GM12875 (cell line): ENCODE measurements around the gene HACD1.
A peak's percentile ranks its signal among the peaks of the same experiment; 100 is the strongest.

ENCODE experiments used
- H3K4me3 ChIP-seq: one replicate; pipeline ENCODE4 v1.5.1; 2011; ENCODE audit warnings: low read depth, low read length, control low read depth
- CTCF ChIP-seq: IDR thresholded peaks from 2 replicates; pipeline ENCODE4 v1.5.1; 2011; ENCODE audit warnings: low read depth, mild to moderate bottlenecking, control low read depth, inconsistent platforms, low read length, moderate library complexity, borderline replicate concordance; ENCODE audit not compliant: insufficient read depth

Gene HACD1

GRCh38 chr10:17622061-17622460 is 4.9 kb upstream of the HACD1 start:
- TF ChIP-seq CTCF = no peak
- H3K4me3 ChIP-seq = no peak overlapping the region

GRCh38 chr10:17616403-17617030 is 657 bp downstream of the HACD1 start:
- TF ChIP-seq CTCF = no peak
- H3K4me3 ChIP-seq = peak overlapping the region; percentile 61

DNA sequence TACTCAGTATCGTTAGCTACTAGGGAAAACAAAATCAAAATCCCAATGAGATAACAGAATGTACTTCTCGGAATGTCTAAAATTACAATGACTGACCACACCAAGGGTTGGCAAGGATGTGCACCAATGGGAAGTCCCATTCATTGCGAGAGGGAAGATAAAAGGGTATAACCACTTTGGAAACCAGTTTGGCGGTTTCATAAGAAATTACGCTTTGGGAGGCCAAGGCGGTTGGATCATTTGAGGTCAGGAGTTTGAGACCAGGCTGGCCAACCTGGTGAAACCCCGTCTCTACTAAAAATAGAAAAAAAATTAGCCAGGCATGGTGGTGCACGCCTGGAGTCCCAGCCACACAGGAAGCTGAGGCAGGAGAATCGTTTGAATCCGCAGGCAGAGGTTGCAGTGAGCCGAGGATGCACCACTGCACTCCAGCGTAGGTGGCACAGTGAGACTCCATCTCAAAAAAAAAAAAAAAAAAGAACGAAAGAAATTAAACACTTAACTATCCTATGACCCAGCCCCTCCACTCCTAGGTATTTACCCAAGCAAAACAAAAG is 7.6 kb downstream of the HACD1 start:
- H3K4me3 ChIP-seq = no peak overlapping the region
- TF ChIP-seq CTCF = no peak

GRCh38 chr10:17607603-17608332 is 9.4 kb downstream of the HACD1 start:
- peak; percentile 66 for TF ChIP-seq CTCF
- no peak overlapping the region for H3K4me3 ChIP-seq

DNA sequence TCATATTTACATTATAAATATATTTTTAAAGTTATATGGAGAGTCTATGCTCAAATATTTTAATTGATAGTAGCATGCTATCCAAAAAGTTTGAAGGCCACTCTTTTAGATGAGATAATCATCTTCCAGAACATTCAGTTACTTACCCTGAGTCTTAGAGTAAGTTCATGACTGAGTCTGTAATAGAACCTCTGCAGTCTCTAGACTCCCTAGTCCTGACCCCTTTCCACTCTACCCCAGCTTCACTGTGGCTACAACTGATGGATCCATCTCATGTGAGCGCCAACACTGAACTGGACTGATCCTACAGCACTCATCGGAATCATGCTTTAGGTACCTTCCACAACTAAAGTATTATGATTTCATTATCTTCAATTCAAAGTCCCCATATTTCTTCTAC is 10.1 kb downstream of the HACD1 start:
- H3K4me3 ChIP-seq = no peak overlapping the region
- no peak for TF ChIP-seq CTCF

DNA sequence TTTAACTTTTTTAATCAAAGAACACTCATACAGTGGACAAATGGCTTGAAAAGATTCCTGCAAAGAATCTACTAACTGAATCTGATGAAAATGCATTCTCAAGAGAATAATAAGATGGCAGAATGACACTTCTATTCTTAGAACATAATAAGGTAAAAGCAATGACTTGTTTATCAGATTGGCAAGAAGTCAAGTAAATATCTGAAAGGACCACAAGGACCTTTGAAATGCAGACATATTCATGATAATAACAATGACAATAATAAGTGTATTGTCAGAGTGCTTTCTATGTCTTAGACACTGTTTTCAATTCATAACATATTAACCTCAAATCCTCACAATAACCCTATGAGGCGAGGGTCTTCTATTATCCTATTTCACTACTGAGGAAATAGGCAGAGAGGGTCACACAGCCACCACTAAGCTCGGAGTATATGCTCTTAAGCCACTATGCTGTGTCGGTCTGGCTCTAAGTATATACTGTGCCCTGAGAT is 10.6 kb downstream of the HACD1 start:
- H3K4me3 ChIP-seq = no peak overlapping the region
- TF ChIP-seq CTCF = no peak
